Activated T-helper 1 cell treated with anti-CD3 and anti-CD28 coated beads, Interleukin-12 subunit alpha, Interleukin-12 subunit beta, Interleukin-2, Interleukin-4 antibody, amounts not matched to agents 30 ng/mL and 10 ng/mL and 1 ng/mL, durations not matched to agents 14 hours and 24 hours and 36 hours (primary cell): ENCODE measurements around the gene ZNRF1. TPM values are rescaled to one million over a fixed set of nuclear protein-coding genes. Genes with fewer than 3 reads are reported as not detected.
"Not testable (repeated sequence)": the region's sequence is repeated elsewhere in the genome, so short reads cannot be mapped to it uniquely, and the experiment has no call there.

Experiments
- DNase-seq: peaks from one replicate; pipeline ENCODE4 v3.0.0; 2021; ENCODE audit warnings: low spot score
- H3K27ac Mint-ChIP-seq: one replicate; pipeline ENCODE4 v1.8.0; 2021; ENCODE audit warnings: mild to moderate bottlenecking, mixed read lengths
- H3K27me3 Mint-ChIP-seq: one replicate; pipeline ENCODE4 v1.8.0; 2022; ENCODE audit warnings: mild to moderate bottlenecking, moderate library complexity, mixed read lengths; ENCODE audit not compliant: insufficient read depth
- H3K36me3 Mint-ChIP-seq: one replicate; pipeline ENCODE4 v1.8.0; 2021; ENCODE audit warnings: low read depth, mixed read lengths
- H3K4me1 Mint-ChIP-seq: one replicate; pipeline ENCODE4 v1.8.0; 2021; ENCODE audit warnings: low read depth, mixed read lengths
- H3K4me3 Mint-ChIP-seq: one replicate; pipeline ENCODE4 v1.8.0; 2021; ENCODE audit warnings: mild to moderate bottlenecking, moderate library complexity, mixed read lengths
- H3K9me3 Mint-ChIP-seq: one replicate; pipeline ENCODE4 v1.8.0; 2021; ENCODE audit warnings: mixed read lengths
- intact Hi-C: fragments of 100-400 bp; cut with micrococcal nuclease; formaldehyde crosslinking; loops from one replicate; pipeline ENCODE4 v1.15.1; 2024
- total RNA-seq: library from RNA; stranded (reverse); gene quantifications from 2 replicates; pipeline ENCODE4 v1.2.3, GENCODE V29; 2022

Gene ZNRF1
- total RNA-seq, 1 donor from 2014 or later: 51.2 TPM

DNA sequence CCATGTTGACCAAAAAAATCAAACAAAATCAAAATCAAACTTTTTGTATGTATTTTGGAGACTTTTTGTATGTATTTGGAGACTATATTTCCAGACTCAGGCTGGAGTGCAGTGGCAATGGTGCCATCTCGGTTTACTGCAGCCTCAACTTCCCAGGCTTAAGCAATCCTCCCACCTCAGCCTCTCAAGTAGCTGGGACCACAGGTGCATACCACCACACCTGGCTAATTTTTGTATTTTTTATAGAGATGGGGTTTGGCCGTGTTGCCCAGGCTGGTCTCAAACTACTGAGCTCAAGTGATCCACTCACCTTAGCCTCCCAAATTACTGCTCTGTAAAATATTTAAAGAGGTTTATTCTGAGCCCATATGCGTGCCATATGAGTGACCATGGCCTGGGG, 9.0 kb upstream of the ZNRF1 start:
- not testable (repeated sequence) for H3K27ac Mint-ChIP-seq, H3K9me3 Mint-ChIP-seq, H3K4me1 Mint-ChIP-seq, H3K4me3 Mint-ChIP-seq, H3K36me3 Mint-ChIP-seq, DNase-seq
- intact Hi-C loops: loop anchor here (5.0 to 10.0 kb wide), 3 partner anchors 575 to 635 kb away; partner anchors contain the start of genes ADAT1 and GABARAPL2
- H3K27me3 Mint-ChIP-seq: peaks cover 15% of the 10 kb centered on the region

DNA sequence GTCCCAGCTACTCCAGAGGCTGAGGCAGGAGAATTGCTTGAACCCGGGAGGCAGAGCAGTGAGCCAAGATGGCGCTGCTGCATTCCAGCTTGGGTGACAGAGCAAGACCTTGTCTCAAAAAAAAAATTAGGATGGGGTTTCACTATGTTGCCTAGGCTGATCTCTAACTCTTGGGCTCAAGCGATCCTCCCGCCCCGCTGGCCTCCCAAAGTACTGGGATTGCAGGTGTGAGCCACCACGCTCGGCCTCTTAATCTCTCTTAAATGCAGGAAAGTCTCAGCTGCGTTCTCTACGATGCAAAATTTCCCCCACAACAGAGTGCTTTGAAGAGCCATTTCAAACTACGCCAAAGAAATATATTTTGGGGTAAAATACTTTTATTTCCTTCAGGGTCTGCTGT, 8.0 kb upstream of the ZNRF1 start:
- Mint-ChIP-seq H3K4me3 (no peak overlapping the region), H3K9me3 (no peaks in the 10 kb centered on the region), H3K27me3 (peaks cover 15% of the 10 kb centered on the region), H3K27ac (no peak overlapping the region), H3K36me3 (no peaks in the 10 kb centered on the region), H3K4me1 (no peaks in the 10 kb centered on the region)
- DNase-seq: no peak
- intact Hi-C loops: no loop called here

GRCh38 chr16:74991268-74991592, 7.6 kb upstream of the ZNRF1 start:
- H3K9me3 Mint-ChIP-seq: no peaks in the 10 kb centered on the region
- H3K36me3 Mint-ChIP-seq: no peaks in the 10 kb centered on the region
- no peak for DNase-seq
- intact Hi-C loops: no loop called here
- H3K4me1 Mint-ChIP-seq: no peaks in the 10 kb centered on the region
- H3K27me3 Mint-ChIP-seq: peaks cover 15% of the 10 kb centered on the region
- H3K4me3 Mint-ChIP-seq: no peak overlapping the region
- no peak overlapping the region for H3K27ac Mint-ChIP-seq

GRCh38 chr16:74991593-74992403, 7.0 kb upstream of the ZNRF1 start:
- H3K9me3 Mint-ChIP-seq: no peaks in the 10 kb centered on the region
- H3K27me3 Mint-ChIP-seq: peaks cover 15% of the 10 kb centered on the region
- H3K4me3 Mint-ChIP-seq: no peak overlapping the region
- H3K36me3 Mint-ChIP-seq: no peaks in the 10 kb centered on the region
- intact Hi-C loops: no loop called here
- no peaks in the 10 kb centered on the region for H3K4me1 Mint-ChIP-seq
- DNase-seq: no peak
- no peak overlapping the region for H3K27ac Mint-ChIP-seq

- intact Hi-C loops: loop anchor here (5.0 kb wide), 1 partner anchor 289 kb away; no protein-coding TSS in a partner anchor
- H3K4me1 Mint-ChIP-seq: peaks cover 16% of the 10 kb centered on the region
- H3K27ac Mint-ChIP-seq: no peak overlapping the region
- DNase-seq: no peak
- no peak overlapping the region for H3K4me3 Mint-ChIP-seq
- no peaks in the 10 kb centered on the region for H3K9me3 Mint-ChIP-seq
- peaks cover 3% of the 10 kb centered on the region for H3K36me3 Mint-ChIP-seq
- H3K27me3 Mint-ChIP-seq: peaks cover 9% of the 10 kb centered on the region
Measured at GRCh38 chr16:74995986-74996385, 2.8 kb upstream of the ZNRF1 start.

DNA sequence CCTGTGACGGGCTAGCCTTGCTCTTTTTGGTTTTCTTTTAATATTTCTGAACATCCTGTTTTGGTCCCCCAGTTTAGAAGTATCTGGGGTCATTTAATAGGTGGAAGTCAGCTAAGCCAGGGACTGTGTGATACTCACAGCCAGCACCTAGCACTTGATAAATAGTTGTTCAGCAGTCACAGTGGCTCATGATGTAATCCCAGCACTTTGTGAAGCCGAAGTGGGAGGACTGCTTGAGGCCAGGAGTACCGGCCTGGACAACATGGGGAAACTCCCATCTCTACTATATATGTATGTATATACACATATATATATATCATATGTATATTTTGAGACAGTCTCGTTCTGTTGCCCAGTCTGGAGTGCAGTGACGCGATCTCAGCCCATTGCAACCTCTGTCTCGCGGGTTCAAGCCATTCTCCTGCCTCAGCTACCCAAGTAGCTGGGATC, 1.8 kb upstream of the ZNRF1 start:
- Mint-ChIP-seq H3K9me3 (no peaks in the 10 kb centered on the region), H3K27me3 (peaks cover 4% of the 10 kb centered on the region), H3K36me3 (peaks cover 6% of the 10 kb centered on the region), H3K4me1 (peaks cover 27% of the 10 kb centered on the region), H3K4me3 (no peak overlapping the region), H3K27ac (no peak overlapping the region)
- DNase-seq: no peak
- intact Hi-C loops: loop anchor here (5.0 kb wide), 1 partner anchor 290 kb away; no protein-coding TSS in a partner anchor

- no peaks in the 10 kb centered on the region for H3K27me3 Mint-ChIP-seq
- peaks cover 48% of the 10 kb centered on the region for H3K4me1 Mint-ChIP-seq
- H3K4me3 Mint-ChIP-seq: peak overlapping the region; percentile 91
- no peaks in the 10 kb centered on the region for H3K9me3 Mint-ChIP-seq
- intact Hi-C loops: loop anchor here (5.0 kb wide), 1 partner anchor 292 kb away; no protein-coding TSS in a partner anchor
- DNase-seq: no peak
- peaks cover 21% of the 10 kb centered on the region for H3K36me3 Mint-ChIP-seq
- H3K27ac Mint-ChIP-seq: peak overlapping the region; percentile 70
Measured at GRCh38 chr16:74999219-74999608, 390 bp downstream of the ZNRF1 start.

GRCh38 chr16:74999609-75000480, 1.0 kb downstream of the ZNRF1 start:
- Mint-ChIP-seq H3K27ac (peak overlapping the region; percentile 78), H3K4me1 (peaks cover 55% of the 10 kb centered on the region), H3K9me3 (no peaks in the 10 kb centered on the region), H3K36me3 (peaks cover 21% of the 10 kb centered on the region), H3K27me3 (no peaks in the 10 kb centered on the region), H3K4me3 (peak overlapping the region; percentile 91)
- intact Hi-C loops: loop anchor here (1.0 to 5.0 kb wide), 4 partner anchors 12 to 293 kb away; no protein-coding TSS in a partner anchor
- DNase-seq: peak; percentile 60

GRCh38 chr16:75000481-75001081, 1.8 kb downstream of the ZNRF1 start:
- DNase-seq: no peak
- Mint-ChIP-seq H3K4me1 (peaks cover 56% of the 10 kb centered on the region), H3K4me3 (peak overlapping the region; percentile 91), H3K27ac (peak overlapping the region; percentile 78), H3K36me3 (peaks cover 21% of the 10 kb centered on the region), H3K9me3 (no peaks in the 10 kb centered on the region), H3K27me3 (no peaks in the 10 kb centered on the region)
- intact Hi-C loops: loop anchor here (1.0 kb wide), 3 partner anchors 12 to 65 kb away; no protein-coding TSS in a partner anchor

- Mint-ChIP-seq H3K9me3 (no peaks in the 10 kb centered on the region), H3K4me3 (peak overlapping the region; percentile 91)
Measured at GRCh38 chr16:75002474-75002873, 3.6 kb downstream of the ZNRF1 start.

DNA sequence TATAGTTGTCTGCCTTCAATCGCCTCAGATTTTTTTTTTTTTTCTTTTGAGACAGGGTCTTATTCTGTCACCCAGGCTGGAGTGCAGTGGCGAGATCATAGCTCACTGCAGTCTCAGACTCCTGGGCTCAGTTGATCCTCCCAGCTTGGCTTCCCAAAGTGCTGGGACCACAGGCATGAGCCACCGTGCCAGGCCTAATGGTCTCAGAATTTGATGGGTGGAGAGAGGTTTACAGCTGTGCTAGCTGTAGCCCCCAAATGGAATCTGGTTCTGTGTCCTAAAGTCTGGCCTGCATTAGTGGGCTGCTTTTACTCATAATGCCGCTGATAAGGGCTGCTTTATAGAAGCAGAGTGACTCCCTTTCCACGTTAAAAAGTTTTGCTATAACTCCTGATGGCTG, 5.1 kb downstream of the ZNRF1 start:
- Mint-ChIP-seq H3K9me3 (no peaks in the 10 kb centered on the region), H3K4me1 (peaks cover 64% of the 10 kb centered on the region), H3K27ac (no peak overlapping the region), H3K36me3 (peaks cover 35% of the 10 kb centered on the region), H3K4me3 (no peak overlapping the region), H3K27me3 (no peaks in the 10 kb centered on the region)
- DNase-seq: no peak
- intact Hi-C loops: no loop called here

More at GRCh38 chr16:75002474-75002873, 3.6 kb downstream of the ZNRF1 start:
- peaks cover 59% of the 10 kb centered on the region for H3K4me1 Mint-ChIP-seq
- H3K36me3 Mint-ChIP-seq: peaks cover 26% of the 10 kb centered on the region
- DNase-seq: no peak
- no peak overlapping the region for H3K27ac Mint-ChIP-seq
- H3K27me3 Mint-ChIP-seq: no peaks in the 10 kb centered on the region
- intact Hi-C loops: no loop called here

GRCh38 chr16:75004460-75004859, 5.6 kb downstream of the ZNRF1 start:
- no peaks in the 10 kb centered on the region for H3K9me3 Mint-ChIP-seq
- no peaks in the 10 kb centered on the region for H3K27me3 Mint-ChIP-seq
- H3K36me3 Mint-ChIP-seq: peaks cover 35% of the 10 kb centered on the region
- no peak overlapping the region for H3K27ac Mint-ChIP-seq
- H3K4me3 Mint-ChIP-seq: no peak overlapping the region
- no peak for DNase-seq
- H3K4me1 Mint-ChIP-seq: peaks cover 69% of the 10 kb centered on the region
- intact Hi-C loops: no loop called here
